ENCODE data around the gene GPR84. TPM values are rescaled to one million over a fixed set of nuclear protein-coding genes. Genes with fewer than 3 reads are reported as not detected.

The GPR84 gene
- total and polyA plus RNA-seq, 2 of the 8 experiments (the other 6 are each of a cell fraction or from before 2014, with no cell fraction given), result 0.09 TPM; not detected in 1

DNA sequence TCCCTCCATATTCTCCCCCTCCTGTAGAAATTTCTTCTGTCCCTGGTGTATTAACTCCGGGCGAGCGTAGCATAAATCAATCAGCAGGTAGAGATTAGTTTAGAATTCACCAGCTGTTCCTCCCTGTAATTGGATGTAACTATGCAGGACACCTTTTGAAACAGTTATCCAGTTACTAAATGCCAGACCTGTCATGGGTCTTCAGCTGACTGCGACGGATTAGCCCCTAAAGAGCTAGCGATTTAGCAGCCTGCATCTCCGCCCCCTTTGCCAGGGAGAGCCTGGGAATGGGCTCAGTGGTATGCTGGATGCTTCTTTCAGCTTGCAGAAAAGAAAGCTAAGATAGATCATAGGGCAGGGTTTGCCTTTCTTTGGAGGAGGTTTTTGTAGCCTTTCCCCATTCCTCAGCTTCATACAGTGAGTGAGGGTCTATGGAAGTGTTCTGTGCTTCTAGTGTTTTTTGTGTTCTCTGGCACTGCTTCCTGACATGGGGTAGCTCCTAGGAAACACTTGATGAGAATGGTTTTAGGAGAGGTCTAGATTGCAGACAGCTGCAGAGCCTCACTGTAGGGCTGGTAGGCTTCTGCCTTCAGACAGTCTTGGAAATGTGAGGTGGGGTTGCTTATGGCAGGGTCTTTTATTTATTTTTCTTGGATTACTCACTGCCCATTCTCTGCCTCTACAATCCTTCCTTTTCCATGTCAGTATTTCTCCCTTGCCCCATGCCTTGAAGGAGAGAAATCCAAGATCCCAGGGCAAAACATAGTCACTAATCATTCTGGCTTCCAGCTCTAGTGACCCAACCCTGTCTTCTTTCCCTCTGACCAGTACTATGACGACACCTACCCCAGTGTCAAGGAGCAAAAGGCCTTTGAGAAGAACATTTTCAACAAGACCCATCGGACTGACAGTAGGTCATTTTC, 22.6 kb downstream of the GPR84 start:
- Histone ChIP-seq H2AK5ac (ENCODE audit: low read depth, low read length) (no peak overlapping the region), H2BK5ac (ENCODE audit: low read depth, low read length) (no peak overlapping the region), H4K91ac (replicated peaks; ENCODE audit: insufficient read length, low read length) (no peak overlapping the region), H3K18ac (ENCODE audit: extremely low read depth, low read length) (no peak overlapping the region), H3K4ac (replicated peaks; ENCODE audit: insufficient read length, low read depth, low read length) (no peak overlapping the region), H3K79me2 (ENCODE audit: control insufficient read depth in 1 of 2, insufficient read depth in 2 of 2, low read length in 2 of 2) (no peaks in the 10 kb centered on the region), H3K23me2 (ENCODE audit: low read depth, low read length) (no peaks in the 10 kb centered on the region; the same call in 1 of the 2 replicates), H3K4me3 (ENCODE audit: extremely low read depth in 1 of 4, insufficient read depth in 2 of 4, low read depth in 3 of 4, low read length in 4 of 4) (no peak overlapping the region), H3K9me3 (ENCODE audit: insufficient read depth in 2 of 2, low read depth in 1 of 2, low read length in 1 of 2) (no peaks in the 10 kb centered on the region), H3K27ac (ENCODE audit: low read depth, low read length) (no peak overlapping the region), H3K36me3 (ENCODE audit: control insufficient read depth in 2 of 4, insufficient read depth in 4 of 4, low read length in 3 of 4) (peaks cover 7 to 33% (median 19%) of the 10 kb centered on the region in 4 experiments; a peak in 7 of 8 replicates), H3K4me2 (ENCODE audit: insufficient read depth in 1 of 2, low read depth in 2 of 2, low read length in 2 of 2) (no peak overlapping the region), H3K14ac (ENCODE audit: insufficient read length) (no peak overlapping the region), H2AFZ (ENCODE audit: low read length) (no peak overlapping the region), H4K20me1 (replicated peaks in 1 of 2; ENCODE audit: control insufficient read depth in 1 of 2, insufficient read depth in 2 of 2, low read length in 2 of 2) (peaks cover 2 to 3% of the 10 kb centered on the region in 2 experiments), H3K9ac (replicated peaks in 1 of 4; ENCODE audit: extremely low read depth in 1 of 4, low read depth in 3 of 4, low read length in 3 of 4) (no peak overlapping the region), H2BK120ac (replicated peaks; ENCODE audit: low read depth, low read length) (no peak overlapping the region), H3K23ac (ENCODE audit: insufficient read length) (no peak overlapping the region), H2BK20ac (ENCODE audit: low read length) (no peak overlapping the region), H4K8ac (ENCODE audit: extremely low read depth, insufficient read depth, low read length) (no peak overlapping the region), H3K79me1 (ENCODE audit: low read depth, low read length) (0 out of 2 replicates have a peak, but pooled peaks cover 3% of the 10 kb centered on the region), H3K4me1 (replicated peaks in 1 of 4; ENCODE audit: control insufficient read depth in 3 of 4, insufficient read depth in 4 of 4, low read length in 3 of 4) (no peaks in the 10 kb centered on the region), H2BK12ac (ENCODE audit: low read depth, low read length) (no peak overlapping the region), H4K5ac (ENCODE audit: insufficient read length, low read depth, low read length) (no peak overlapping the region), H3K27me3 (replicated peaks in 1 of 4; ENCODE audit: control insufficient read depth in 3 of 4, extremely low read depth in 1 of 4, insufficient read depth in 3 of 4, low read length in 3 of 4) (no peaks in the 10 kb centered on the region), H2BK15ac (ENCODE audit: low read length) (no peak overlapping the region), H3K56ac (replicated peaks; ENCODE audit: insufficient read length, low read depth, low read length) (no peak overlapping the region)
- CTCF ChIA-PET (ENCODE audit: partially characterized antibody), result interaction anchor here (0.8 to 7.5 kb wide), 19 partner anchors 7 to 133 kb away, joined by 3 to 67 read pairs (median 5); partner anchors contain the start of gene COPZ1
- DNase-seq (ENCODE audit: low read depth in 1 of 2, low spot score in 2 of 2) (no peak), FAIRE-seq (no peak)
- 90% methylated on average over 9 of the region's 9 CpGs; no CpG with 5 or more reads in 1 of the 2 experiments for WGBS, 2 experiments (ENCODE audit: extremely low coverage in 1 of 2, insufficient coverage in 1 of 2, insufficient read length in 1 of 2, insufficient replicate concordance in 2 of 2, low coverage in 1 of 2, low lambda C conversion rate in 2 of 2, missing lambda C conversion rate in 1 of 2)
- POLR2A ChIA-PET (ENCODE audit: partially characterized antibody), result interaction anchor here (1.1 to 3.6 kb wide), 4 partner anchors 9 to 55 kb away, joined by 3 to 26 read pairs (median 8); no protein-coding TSS in a partner anchor
- TF ChIP-seq YY1 (IDR thresholded peaks at IDR 0.05; ENCODE audit: low read depth, low read length) (no peak), TAF1 (IDR thresholded peaks at IDR 0.05; ENCODE audit: low read depth, low read length) (no peak), SAP30 (IDR thresholded peaks at IDR 0.05; ENCODE audit: insufficient read depth, insufficient replicate concordance, low read length) (no peak), MAFK (IDR thresholded peaks at IDR 0.05; ENCODE audit: low read depth, low read length) (no peak), KDM1A (IDR thresholded peaks at IDR 0.05; ENCODE audit: borderline replicate concordance, low read length) (no peak), GABPA (IDR thresholded peaks at IDR 0.05; ENCODE audit: borderline replicate concordance, insufficient read depth, low read length) (no peak), SIN3A (conservative IDR thresholded peaks at IDR 0.05 in 1 of 2, IDR thresholded peaks at IDR 0.05 in 1 of 2; ENCODE audit: low read depth in 1 of 2, low read length in 2 of 2) (no peak)

Data from H1 (cell line).